PC-9 (cell line): ENCODE data around the gene PPARGC1A.

Source experiments
- CTCF ChIP-seq: fragments of 200-600 bp; sonication (generic); conservative IDR thresholded peaks from 2 replicates; pipeline ENCODE4 v1.6.1; 2017; ENCODE audit warnings: mixed run types, antibody characterized with exemption, mild to moderate bottlenecking, moderate library complexity
- EZH2 ChIP-seq: fragments of 200-600 bp; sonication (generic); IDR thresholded peaks from 2 replicates; pipeline ENCODE4 v1.8.0; 2017; ENCODE audit warnings: antibody characterized with exemption, low read depth

- no peak for TF ChIP-seq CTCF
- no peak for TF ChIP-seq EZH2
Observed at GRCh38 chr4:23874536-23874901, 15.3 kb downstream of the PPARGC1A start.
